K562 (cell line): ENCODE results near the gene FUZ. TPM values are rescaled to one million over a fixed set of nuclear protein-coding genes. Genes with fewer than 3 reads are reported as not detected.

Source experiments
- ATAC-seq: fragments of 200-7000 bp; cut with Tn5 transposase; 3 replicates; pipeline ENCODE4 v1.9.1; 2020; ENCODE audit warnings: moderate library complexity
- BruUV-seq: library from RNA; stranded (reverse); fragments of 400-500 nt; replicated peaks from 2 replicates; lab custom pipeline; 2021; lab: Mats Ljungman, UMichigan
- CTCF ChIA-PET: fragments of 300-600 bp; formaldehyde crosslinking; extraction: SDS; loops from one replicate; lab custom pipeline; 2021; ENCODE audit warnings: low intra/inter-chr PET ratio; lab: Yijun Ruan, JAX
- POLR2A ChIA-PET: fragments of 300-600, 350-650 bp; sonication (Branson Sonifier 250); formaldehyde crosslinking; extraction: SDS; loops from one replicate; lab custom pipeline; 2021; ENCODE audit warnings: antibody characterized with exemption, inconsistent platforms; lab: Yijun Ruan, JAX
- DNase-seq, 4 experiments: peaks; one replicate each; pipeline versions ENCODE4 v3.0.0 to v3.0.0-alpha.2; 2011 to 2018; ENCODE audit warnings: low spot score in 3 of 4, mixed read lengths in 3 of 4; ENCODE audit errors: extremely low read depth in 1 of 4
- FAIRE-seq: peaks from 2 replicates; lab custom pipeline; 2011; peaks lifted over from hg19 to GRCh38; lab: Jason Lieb, UNC
- H2AFZ ChIP-seq: 2 replicates; pipeline ENCODE4 v1.6.0; 2011; ENCODE audit warnings: low read depth, low read length, control low read depth, inconsistent platforms
- H3K27ac ChIP-seq: fragments of 200-600 bp; 3 replicates; pipeline ENCODE4 v1.8.0; 2011; ENCODE audit warnings: low read depth, mild to moderate bottlenecking, control low read depth, inconsistent platforms, low read length, moderate library complexity, mixed read lengths; ENCODE audit errors: extremely low read depth
- H3K27me3 ChIP-seq, 2 experiments: fragments of 300-600 bp in 1 of 2; 2 replicates in 1 of 2; 3 replicates in 1 of 2; pipeline versions ENCODE4 v1.6.0 to v1.8.0; 2011; ENCODE audit warnings: inconsistent platforms in 2 of 2, low read length in 2 of 2, mild to moderate bottlenecking in 1 of 2, mixed read lengths in 1 of 2, moderate library complexity in 1 of 2; ENCODE audit not compliant: control insufficient read depth in 2 of 2, insufficient read depth in 2 of 2
- H3K36me3 ChIP-seq: fragments of 300-600 bp; 3 replicates; pipeline ENCODE4 v1.8.0; 2011; ENCODE audit warnings: mild to moderate bottlenecking, low read length, inconsistent platforms; ENCODE audit not compliant: control insufficient read depth, insufficient read depth
- H3K4me1 ChIP-seq, 2 experiments: fragments of 200-600 bp in 1 of 2; replicated peaks in 1 of 2; 2 replicates in 1 of 2; 3 replicates in 1 of 2; pipeline versions ENCODE4 v1.5.1 to v1.8.0; 2011; ENCODE audit warnings: inconsistent platforms in 2 of 2, low read length in 2 of 2, mild to moderate bottlenecking in 1 of 2, mixed read lengths in 1 of 2, moderate library complexity in 1 of 2; ENCODE audit not compliant: control insufficient read depth in 2 of 2, insufficient read depth in 2 of 2
- H3K4me2 ChIP-seq: 2 replicates; pipeline ENCODE4 v1.6.1; 2011; ENCODE audit warnings: low read length, control low read depth, inconsistent platforms, mixed read lengths; ENCODE audit not compliant: insufficient read depth
- H3K4me3 ChIP-seq: fragments of 200-600 bp; sonication (generic), shearing (Covaris generic); 2 replicates; pipeline ENCODE4 v1.5.1; 2016; ENCODE audit warnings: control low read depth, inconsistent platforms
- H3K79me2 ChIP-seq: fragments of 200-600 bp; 3 replicates; pipeline ENCODE4 v1.8.0; 2011; ENCODE audit warnings: low read length, inconsistent platforms; ENCODE audit not compliant: control insufficient read depth, insufficient read depth
- H3K9ac ChIP-seq, 2 experiments: 2 replicates each; pipeline versions ENCODE4 v1.6.0 to v1.6.1; 2011; ENCODE audit warnings: low read depth in 2 of 2, low read length in 2 of 2, control low read depth in 1 of 2, inconsistent platforms in 1 of 2, mild to moderate bottlenecking in 1 of 2, mixed read lengths in 1 of 2; ENCODE audit not compliant: insufficient read depth in 1 of 2
- H3K9me1 ChIP-seq: one replicate; pipeline ENCODE4 v1.6.0; 2011; ENCODE audit warnings: inconsistent platforms, mild to moderate bottlenecking, low read length, moderate library complexity; ENCODE audit not compliant: control insufficient read depth, insufficient read depth
- H3K9me3 ChIP-seq: replicated peaks from 2 replicates; pipeline ENCODE4 v1.5.1; 2011; ENCODE audit warnings: low read depth, low read length, inconsistent platforms; ENCODE audit not compliant: control insufficient read depth, insufficient read depth
- H4K20me1 ChIP-seq: replicated peaks from 2 replicates; pipeline ENCODE4 v1.6.1; 2011; ENCODE audit warnings: low read length, inconsistent platforms, mixed read lengths; ENCODE audit not compliant: control insufficient read depth, insufficient read depth
- CTBP1 ChIP-seq: fragments of 450-650 bp; IDR thresholded peaks from 2 replicates; pipeline ENCODE4 v1.6.1; 2016; ENCODE audit warnings: borderline replicate concordance
- DEAF1 ChIP-seq: fragments of 450-650 bp; formaldehyde crosslinking; IDR thresholded peaks from 2 replicates; pipeline ENCODE4 v1.4.0; 2020; ENCODE audit warnings: mild to moderate bottlenecking, moderate library complexity
- JUN ChIP-seq, 2 experiments: sonication (generic) in 1 of 2; formaldehyde crosslinking in 1 of 2; IDR thresholded peaks; 2 replicates each; pipeline versions ENCODE4 v1.6.1 to v1.8.0; 2012 to 2022; ENCODE audit warnings: borderline replicate concordance in 2 of 2, mild to moderate bottlenecking in 2 of 2, improper control_type of control experiment in 1 of 2, low read depth in 1 of 2, low read length in 1 of 2, missing genetic modification reagents in 1 of 2
- OTX1 ChIP-seq: fragments of 450-650 bp; formaldehyde crosslinking; IDR thresholded peaks from 2 replicates; pipeline ENCODE4 v1.4.0; 2022; ENCODE audit warnings: mild to moderate bottlenecking
- RNF219 ChIP-seq: fragments of 250-450 bp; sonication (Bioruptor Pico); IDR thresholded peaks from 2 replicates; pipeline ENCODE4 v1.5.0; 2022; ENCODE audit warnings: mild to moderate bottlenecking
- SPI1 ChIP-seq: IDR thresholded peaks from 2 replicates; pipeline ENCODE4 v1.6.1; 2011; ENCODE audit warnings: low read depth, low read length, control low read depth, borderline replicate concordance
- TRIM28 ChIP-seq: fragments of 450-650 bp; IDR thresholded peaks from 2 replicates; pipeline ENCODE4 v1.6.1; 2017
- ZFP36 ChIP-seq: fragments of 150-350 bp; IDR thresholded peaks from 2 replicates; pipeline ENCODE4 v1.6.1; 2018; ENCODE audit warnings: low read length, low read depth; ENCODE audit not compliant: partially characterized antibody
- ZNF184 ChIP-seq: sonication (generic); formaldehyde crosslinking; IDR thresholded peaks from 2 replicates; pipeline ENCODE4 v1.5.0; 2020; ENCODE audit warnings: missing genetic modification reagents
- WGBS: fragments of 100-300 bp; shearing (Covaris generic); methylation state at CpG from one replicate; pipeline ENCODE4 v1.1.6; 2016; ENCODE audit warnings: low coverage, mixed read lengths; ENCODE audit not compliant: insufficient coverage; ENCODE audit errors: missing lambda C conversion rate; 5-methylcytosine and 5-hydroxymethylcytosine counted together
- in situ Hi-C: fragments of 300-500 bp; cut with MboI; formaldehyde crosslinking; loops from 4 replicates; pipeline ENCODE4 v1.15.0; 2018; ENCODE audit warnings: inconsistent platforms, mixed read lengths
- intact Hi-C: fragments of 100-400 bp; cut with micrococcal nuclease; formaldehyde crosslinking; loops from 2 replicates; pipeline ENCODE4 v1.14.2; 2022
- polyA plus RNA-seq, 8 experiments: library from polyadenylated mRNA; depleted of rRNA in 4 of 8; stranded (reverse) in 5 of 8; unstranded in 3 of 8; fragments of >200 nt; fragmentation: Nextera tagmentation in 2 of 8; fragmentation: Illumina TruSeq in 1 of 8; extraction: Ambion mirVana in 2 of 8; extraction: Trizol in 1 of 8; gene quantifications; 2 replicates each; pipeline versions ENCODE4 v1.2.1 to v1.2.3, GENCODE V29; 2011 to 2014; ENCODE audit warnings: inconsistent platforms in 1 of 8, missing spikeins in 1 of 8
- total RNA-seq, 7 experiments: library from RNA; depleted of rRNA in 6 of 7; stranded (reverse); fragments of >200 nt in 6 of 7; fragmentation: Illumina TruSeq in 2 of 7; extraction: Trizol in 2 of 7; gene quantifications; 2 replicates each; pipeline versions ENCODE4 v1.2.1 to v1.2.3, GENCODE V29; 2011 to 2021; ENCODE audit warnings: low replicate concordance in 1 of 7
- TF ChIP-seq, protein P1 (sequence below): fragments of 150-350 bp; IDR thresholded peaks from 2 replicates; pipeline ENCODE4 v1.6.1; 2014; ENCODE audit warnings: low read depth, mild to moderate bottlenecking, low read length, borderline replicate concordance
- TF ChIP-seq, protein P2 (sequence below), 2 experiments: fragments of 450-650 bp in 1 of 2; sonication (generic) in 1 of 2; formaldehyde crosslinking in 1 of 2; IDR thresholded peaks in 1 of 2; conservative IDR thresholded peaks in 1 of 2; 2 replicates each; pipeline versions ENCODE4 v1.6.1 to v1.8.1; 2016 to 2023; ENCODE audit warnings: mild to moderate bottlenecking in 2 of 2, moderate library complexity in 2 of 2, inconsistent platforms in 1 of 2, missing genetic modification reagents in 1 of 2
- TF ChIP-seq, protein P3 (sequence below): fragments of 250-450 bp; sonication (Bioruptor Pico); IDR thresholded peaks from 2 replicates; pipeline ENCODE4 v1.6.1; 2021; ENCODE audit warnings: mild to moderate bottlenecking

FUZ gene
- total and polyA plus RNA-seq, 9 of the 15 experiments (the other 6 are each of a cell fraction or from before 2014, with no cell fraction given), result 0.17 to 7.6 (median 3.6) TPM; not detected in 1

GRCh38 chr19:49793561-49793840, 19.6 kb downstream of the FUZ start:
- no peak for FAIRE-seq
- Histone ChIP-seq H3K4me1 (peaks cover 0 to 31% of the 10 kb centered on the region in 2 experiments; a peak in 3 of 5 replicates), H3K9ac (0 out of 4 replicates have a peak overlapping the region, but pooled peaks of 1 of the 2 experiments have one; percentile 61), H3K9me1 (no peaks in the 10 kb centered on the region), H3K27me3 (no peaks in the 10 kb centered on the region), H3K79me2 (peaks cover 6% of the 10 kb centered on the region; the same call in 2 of the 3 replicates), H4K20me1 (no peaks in the 10 kb centered on the region; the same call in 1 of the 2 replicates), H3K9me3 (no peaks in the 10 kb centered on the region), H3K4me2 (no peak overlapping the region), H3K27ac (no peak overlapping the region; the same call in 2 of the 3 replicates), H3K4me3 (no peak overlapping the region), H3K36me3 (peaks cover 88% of the 10 kb centered on the region), H2AFZ (no peak overlapping the region)
- ATAC-seq, result no peak
- TF ChIP-seq JUN (IDR thresholded peaks at IDR 0.05; ENCODE audit: borderline replicate concordance, low read depth, low read length) (peak; percentile 15; the same call in 1 of the 2 replicates), JUN (CRISPR knock-in tag; IDR thresholded peaks at IDR 0.05; ENCODE audit: borderline replicate concordance) (no peak), OTX1 (CRISPR knock-in tag) (no peak), RNF219 (CRISPR knock-in tag) (no peak), TRIM28 (no peak), DEAF1 (CRISPR knock-in tag) (no peak), ZFP36 (peak; percentile 38), CTBP1 (no peak), SPI1 (no peak), ZNF184 (CRISPR knock-in tag) (no peak)
- TF ChIP-seq, protein P1, sequence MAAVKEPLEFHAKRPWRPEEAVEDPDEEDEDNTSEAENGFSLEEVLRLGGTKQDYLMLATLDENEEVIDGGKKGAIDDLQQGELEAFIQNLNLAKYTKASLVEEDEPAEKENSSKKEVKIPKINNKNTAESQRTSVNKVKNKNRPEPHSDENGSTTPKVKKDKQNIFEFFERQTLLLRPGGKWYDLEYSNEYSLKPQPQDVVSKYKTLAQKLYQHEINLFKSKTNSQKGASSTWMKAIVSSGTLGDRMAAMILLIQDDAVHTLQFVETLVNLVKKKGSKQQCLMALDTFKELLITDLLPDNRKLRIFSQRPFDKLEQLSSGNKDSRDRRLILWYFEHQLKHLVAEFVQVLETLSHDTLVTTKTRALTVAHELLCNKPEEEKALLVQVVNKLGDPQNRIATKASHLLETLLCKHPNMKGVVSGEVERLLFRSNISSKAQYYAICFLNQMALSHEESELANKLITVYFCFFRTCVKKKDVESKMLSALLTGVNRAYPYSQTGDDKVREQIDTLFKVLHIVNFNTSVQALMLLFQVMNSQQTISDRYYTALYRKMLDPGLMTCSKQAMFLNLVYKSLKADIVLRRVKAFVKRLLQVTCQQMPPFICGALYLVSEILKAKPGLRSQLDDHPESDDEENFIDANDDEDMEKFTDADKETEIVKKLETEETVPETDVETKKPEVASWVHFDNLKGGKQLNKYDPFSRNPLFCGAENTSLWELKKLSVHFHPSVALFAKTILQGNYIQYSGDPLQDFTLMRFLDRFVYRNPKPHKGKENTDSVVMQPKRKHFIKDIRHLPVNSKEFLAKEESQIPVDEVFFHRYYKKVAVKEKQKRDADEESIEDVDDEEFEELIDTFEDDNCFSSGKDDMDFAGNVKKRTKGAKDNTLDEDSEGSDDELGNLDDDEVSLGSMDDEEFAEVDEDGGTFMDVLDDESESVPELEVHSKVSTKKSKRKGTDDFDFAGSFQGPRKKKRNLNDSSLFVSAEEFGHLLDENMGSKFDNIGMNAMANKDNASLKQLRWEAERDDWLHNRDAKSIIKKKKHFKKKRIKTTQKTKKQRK, result no peak
- TF ChIP-seq, protein P2, sequence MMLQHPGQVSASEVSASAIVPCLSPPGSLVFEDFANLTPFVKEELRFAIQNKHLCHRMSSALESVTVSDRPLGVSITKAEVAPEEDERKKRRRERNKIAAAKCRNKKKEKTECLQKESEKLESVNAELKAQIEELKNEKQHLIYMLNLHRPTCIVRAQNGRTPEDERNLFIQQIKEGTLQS (IDR thresholded peaks at IDR 0.05), result peak; percentile 62
- TF ChIP-seq, protein P2 (CRISPR knock-in tag; conservative IDR thresholded peaks at IDR 0.05), result no peak
- TF ChIP-seq, protein P3, sequence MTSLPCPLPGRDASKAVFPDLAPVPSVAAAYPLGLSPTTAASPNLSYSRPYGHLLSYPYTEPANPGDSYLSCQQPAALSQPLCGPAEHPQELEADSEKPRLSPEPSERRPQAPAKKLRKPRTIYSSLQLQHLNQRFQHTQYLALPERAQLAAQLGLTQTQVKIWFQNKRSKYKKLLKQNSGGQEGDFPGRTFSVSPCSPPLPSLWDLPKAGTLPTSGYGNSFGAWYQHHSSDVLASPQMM (CRISPR knock-in tag), result no peak
- 86% methylated on average over 6 of the region's 6 CpGs for WGBS
- CTCF ChIA-PET, result no interaction called here
- POLR2A ChIA-PET, result interaction anchor here (1.0 kb wide), 1 partner anchor 26 kb away, joined by 3 read pairs; no protein-coding TSS in a partner anchor
- intact Hi-C loops, result no loop called here
- BruUV-seq, result no TSS peak
- in situ Hi-C loops, result no loop called here
- no peak for DNase-seq
